Amniotic stem cell (primary cell): ENCODE results near the gene RIBC2.

ENCODE experiments used
- DNase-seq: peaks from one replicate; lab custom pipeline; 2025; lab: John Stamatoyannopoulos, UW

RIBC2 gene

GRCh38 chr22:45475063-45475747 is 61.7 kb downstream of the RIBC2 start:
- DNase-seq: no peak

- no peak for DNase-seq
Observed at GRCh38 chr22:45475851-45476514, 62.5 kb downstream of the RIBC2 start.

GRCh38 chr22:45476814-45477213 is 63.3 kb downstream of the RIBC2 start:
- no peak for DNase-seq

GRCh38 chr22:45477366-45478107 is 64.0 kb downstream of the RIBC2 start:
- no peak for DNase-seq

- peak; percentile 76 for DNase-seq
Observed at GRCh38 chr22:45478108-45478771, 64.7 kb downstream of the RIBC2 start.

GRCh38 chr22:45480717-45481116 is 67.2 kb downstream of the RIBC2 start:
- no peak for DNase-seq

- no peak for DNase-seq
Observed at GRCh38 chr22:45481661-45482060, 68.2 kb downstream of the RIBC2 start.
